SU-DHL-6 (cell line): ENCODE measurements around the gene FAM227B.

Experiments used
- CTCF ChIP-seq: fragments of 200-600 bp; sonication (generic); IDR thresholded peaks from one replicate; pipeline ENCODE4 v1.5.1; 2017; ENCODE audit warnings: antibody characterized with exemption, mild to moderate bottlenecking, low read length, moderate library complexity; ENCODE audit not compliant: insufficient read depth, poor library complexity, severe bottlenecking
- EZH2phosphoT487 ChIP-seq: fragments of 200-600 bp; sonication (generic), shearing (Covaris generic); conservative IDR thresholded peaks from 2 replicates; pipeline ENCODE4 v1.6.1; 2018; ENCODE audit warnings: mild to moderate bottlenecking, antibody characterized with exemption, low read length, moderate library complexity, mixed read lengths

GRCh38 chr15:49309889-49310288 is 310.7 kb downstream of the FAM227B start:
- no peak for TF ChIP-seq CTCF
- no peak for TF ChIP-seq EZH2phosphoT487
